GM21381 (cell line): ENCODE results near the gene RELL2.
"Not testable (repeated sequence)": the region's sequence is repeated elsewhere in the genome, so short reads cannot be mapped to it uniquely, and the experiment has no call there.

Experiments used
- ATAC-seq: cut with Tn5 transposase; IDR thresholded peaks from one replicate; pipeline ENCODE4 v1.9.1; 2021; ENCODE audit warnings: mild to moderate bottlenecking, moderate library complexity; ENCODE audit not compliant: unreplicated experiment

RELL2 gene

GRCh38 chr5:141636413-141637122, at the start of gene RELL2, which contains the start of gene HDAC3:
Gene RELL2, plus strand, starts transcription at chr5:141636997. Its CDS starts 1,229 bp downstream, at chr5:141638226.
Gene HDAC3, minus strand, starts transcription at chr5:141636849. Its CDS starts 59 bp downstream, at chr5:141636790.
- ATAC-seq = peak; percentile 78

- ATAC-seq = no peak
These were observed 46.7 kb upstream of the RELL2 start for GRCh38 chr5:141590127-141590526.

GRCh38 chr5:141596867-141597266, 39.9 kb upstream of the RELL2 start:
- no peak for ATAC-seq

GRCh38 chr5:141597394-141597793, 39.4 kb upstream of the RELL2 start:
- ATAC-seq = no peak

- ATAC-seq = no peak
These were observed 39.0 kb upstream of the RELL2 start for GRCh38 chr5:141597814-141598213.

GRCh38 chr5:141598391-141599345, 38.1 kb upstream of the RELL2 start:
- no peak for ATAC-seq

- no peak for ATAC-seq
These were observed 34.2 kb upstream of the RELL2 start for GRCh38 chr5:141602606-141603005.

GRCh38 chr5:141603923-141604717, 32.7 kb upstream of the RELL2 start:
- no peak for ATAC-seq

GRCh38 chr5:141605523-141606277, 31.1 kb upstream of the RELL2 start:
- peak; percentile 96 for ATAC-seq

GRCh38 chr5:141608046-141608445, 28.8 kb upstream of the RELL2 start:
- ATAC-seq = no peak

- ATAC-seq = no peak
These were observed 28.2 kb upstream of the RELL2 start for GRCh38 chr5:141608557-141608956.

- ATAC-seq = no peak
These were observed 27.8 kb upstream of the RELL2 start for GRCh38 chr5:141609044-141609443.

GRCh38 chr5:141609921-141610320, 26.9 kb upstream of the RELL2 start:
- not testable (repeated sequence) for ATAC-seq

GRCh38 chr5:141611289-141611688, 25.5 kb upstream of the RELL2 start:
- ATAC-seq = no peak

GRCh38 chr5:141613344-141613743, 23.5 kb upstream of the RELL2 start:
- no peak for ATAC-seq

- ATAC-seq = no peak
These were observed 20.6 kb upstream of the RELL2 start for GRCh38 chr5:141615991-141616720.

- ATAC-seq = no peak
These were observed 19.7 kb upstream of the RELL2 start for GRCh38 chr5:141617128-141617527.

GRCh38 chr5:141617682-141618029, 19.1 kb upstream of the RELL2 start:
- no peak for ATAC-seq

- ATAC-seq = peak; percentile 17
These were observed 18.6 kb upstream of the RELL2 start for GRCh38 chr5:141618030-141618803.
